Keratinocyte (primary cell): ENCODE measurements around the gene LYRM7.

Experiments used
- CTCF ChIP-seq, 3 experiments: IDR thresholded peaks in 1 of 3; conservative IDR thresholded peaks in 1 of 3; optimal IDR thresholded peaks in 1 of 3; 2 replicates in 2 of 3; 3 replicates in 1 of 3; pipeline versions ENCODE3 to v1.5.1; 2011; ENCODE audit warnings: low read length in 3 of 3, mild to moderate bottlenecking in 3 of 3, moderate library complexity in 2 of 3, control low read depth in 1 of 3, inconsistent platforms in 1 of 3; ENCODE audit not compliant: insufficient read depth in 2 of 3; ENCODE audit errors: extremely low read depth in 1 of 3
- EZH2 ChIP-seq: IDR thresholded peaks from one replicate; pipeline ENCODE4 v1.6.1; 2012; ENCODE audit warnings: inconsistent platforms, mild to moderate bottlenecking, low read length, moderate library complexity

- TF ChIP-seq CTCF (optimal IDR thresholded peaks at IDR 0.05 in 1 of 3, IDR thresholded peaks at IDR 0.05 in 1 of 3, conservative IDR thresholded peaks at IDR 0.05 in 1 of 3; ENCODE audit: extremely low read depth in 1 of 3, insufficient read depth in 2 of 3, low read length in 3 of 3): peak; percentile 18 to 43 (median 23)
- TF ChIP-seq EZH2: no peak
Observed at GRCh38 chr5:131165119-131165727, 5.5 kb upstream of the LYRM7 start, which contains the start of gene HINT1.
